Thyroid gland (tissue), 4 donors: Measurements from ENCODE around the gene PPP2R1A. TPM values are rescaled to one million over a fixed set of nuclear protein-coding genes. Genes with fewer than 3 reads are reported as not detected.

Experiments used
- DNase-seq, 2 donors: peaks; one replicate each; pipeline ENCODE4 v3.0.0-alpha.2; 2019
- H3K27ac ChIP-seq, 3 donors: fragments of 200-600 bp; sonication (generic); 1 replicate in 2 of 3; 2 replicates in 1 of 3; pipeline ENCODE4 v1.5.1; 2016 to 2019; ENCODE audit warnings: mild to moderate bottlenecking in 1 of 3, moderate library complexity in 1 of 3
- H3K27me3 ChIP-seq: fragments of 200-600 bp; sonication (generic); one replicate; pipeline ENCODE4 v1.5.1; 2019
- H3K36me3 ChIP-seq, 2 donors: fragments of 200-600 bp; sonication (generic); one replicate each; pipeline ENCODE4 v1.5.1; 2016 to 2019
- H3K4me1 ChIP-seq, 2 donors: fragments of 200-600 bp; sonication (generic); one replicate each; pipeline ENCODE4 v1.5.1; 2017 to 2019
- H3K4me3 ChIP-seq, 3 donors: fragments of 200-600 bp; sonication (generic); replicated peaks in 1 of 3; 1 replicate in 2 of 3; 2 replicates in 1 of 3; pipeline ENCODE4 v1.5.1; 2016; ENCODE audit warnings: mild to moderate bottlenecking in 1 of 3
- H3K9me3 ChIP-seq: fragments of 200-600 bp; sonication (generic); one replicate; pipeline ENCODE4 v1.5.1; 2017
- CTCF ChIP-seq, 6 experiments: fragments of 200-600 bp in 3 of 6; fragments of 450-650 bp in 3 of 6; sonication (generic) in 3 of 6; IDR thresholded peaks; one replicate each; pipeline ENCODE4 v1.5.1; 2016 to 2019; ENCODE audit warnings: antibody characterized with exemption in 6 of 6, mild to moderate bottlenecking in 2 of 6, inconsistent platforms in 1 of 6, moderate library complexity in 1 of 6
- POLR2A ChIP-seq, 2 donors: fragments of 450-650 bp; IDR thresholded peaks; one replicate each; pipeline ENCODE4 v1.6.1; 2017; ENCODE audit warnings: antibody characterized with exemption in 2 of 2, mild to moderate bottlenecking in 2 of 2, moderate library complexity in 1 of 2
- WGBS, 2 donors: methylation state at CpG; one replicate each; pipeline ENCODE4 v1.1.5; 2017; 5-methylcytosine and 5-hydroxymethylcytosine counted together
- intact Hi-C: fragments of 100-400 bp; cut with DNase I; formaldehyde crosslinking; loops from one replicate; pipeline ENCODE4 v1.15.1; 2023
- total RNA-seq, 4 donors: library from RNA; depleted of rRNA; stranded (reverse); fragments of >200 nt; gene quantifications; one replicate each; pipeline ENCODE4 v1.2.3, GENCODE V29; 2016

PPP2R1A gene
- total RNA-seq, 4 donors from 2014 or later = 120 to 272 (median 258) TPM

GRCh38 chr19:52227196-52227940 lies 37.5 kb downstream of the PPP2R1A start:
- DNase-seq = no peak

GRCh38 chr19:52227980-52228379 lies 38.1 kb downstream of the PPP2R1A start:
- Histone ChIP-seq H3K4me1 (no peaks in the 10 kb centered on the region), H3K36me3 (peaks cover 45 to 50% of the 10 kb centered on the region in 2 donors), H3K27me3 (no peaks in the 10 kb centered on the region), H3K9me3 (no peaks in the 10 kb centered on the region), H3K4me3 (no peak overlapping the region), H3K27ac (no peak overlapping the region)
- WGBS, 2 donors = 88 to 90% methylated on average over 5 of the region's 5 CpGs
- TF ChIP-seq CTCF (IDR thresholded peaks at IDR 0.05) (no peak), POLR2A (IDR thresholded peaks at IDR 0.05) (no peak)
- no peak for DNase-seq
- intact Hi-C loops = no loop called here

More at GRCh38 chr19:52227196-52227940, 37.5 kb downstream of the PPP2R1A start:
- H3K27me3 ChIP-seq = no peaks in the 10 kb centered on the region
- no peak overlapping the region for H3K4me3 ChIP-seq
- 83 to 84% methylated on average over 10 of the region's 10 CpGs for WGBS, 2 donors
- intact Hi-C loops = no loop called here
- no peak overlapping the region for H3K27ac ChIP-seq
- no peaks in the 10 kb centered on the region for H3K9me3 ChIP-seq
- no peaks in the 10 kb centered on the region for H3K4me1 ChIP-seq
- H3K36me3 ChIP-seq = peaks cover 51 to 56% of the 10 kb centered on the region in 2 donors
- TF ChIP-seq POLR2A (IDR thresholded peaks at IDR 0.05) (no peak), CTCF (IDR thresholded peaks at IDR 0.05) (no peak)

GRCh38 chr19:52229524-52229923 lies 39.7 kb downstream of the PPP2R1A start:
- 94 to 96% methylated on average over 6 of the region's 6 CpGs for whole genome bisulfite sequencing, 2 donors
- Histone ChIP-seq H3K27me3 (no peaks in the 10 kb centered on the region), H3K4me1 (no peaks in the 10 kb centered on the region), H3K9me3 (no peaks in the 10 kb centered on the region), H3K36me3 (peaks cover 29 to 36% of the 10 kb centered on the region in 2 donors), H3K27ac (no peak overlapping the region), H3K4me3 (no peak overlapping the region)
- DNase-seq = no peak
- no peak for TF ChIP-seq CTCF (IDR thresholded peaks at IDR 0.05)
- no peak for TF ChIP-seq POLR2A (IDR thresholded peaks at IDR 0.05)
- intact Hi-C loops = no loop called here

- Histone ChIP-seq H3K4me1 (no peaks in the 10 kb centered on the region), H3K9me3 (no peaks in the 10 kb centered on the region), H3K36me3 (peaks cover 20 to 32% of the 10 kb centered on the region in 2 donors), H3K27me3 (no peaks in the 10 kb centered on the region), H3K27ac (no peak overlapping the region), H3K4me3 (no peak overlapping the region)
- DNase-seq = no peak
- 92 to 100% methylated on average over 1 of the region's 1 CpG for WGBS, 2 donors
- intact Hi-C loops = no loop called here
- TF ChIP-seq POLR2A (IDR thresholded peaks at IDR 0.05) = no peak
- TF ChIP-seq CTCF (IDR thresholded peaks at IDR 0.05) = no peak
Observed at GRCh38 chr19:52230685-52231084, 40.8 kb downstream of the PPP2R1A start.

GRCh38 chr19:52231154-52231910 lies 41.5 kb downstream of the PPP2R1A start:
- no peaks in the 10 kb centered on the region for H3K4me1 ChIP-seq
- 78 to 85% methylated on average over 3 of the region's 3 CpGs for WGBS, 2 donors
- TF ChIP-seq POLR2A (IDR thresholded peaks at IDR 0.05) (no peak), CTCF (IDR thresholded peaks at IDR 0.05) (no peak)
- peaks cover 14 to 26% of the 10 kb centered on the region in 2 donors for H3K36me3 ChIP-seq
- H3K4me3 ChIP-seq = no peak overlapping the region
- H3K9me3 ChIP-seq = no peaks in the 10 kb centered on the region
- H3K27me3 ChIP-seq = no peaks in the 10 kb centered on the region
- intact Hi-C loops = no loop called here
- H3K27ac ChIP-seq = no peak overlapping the region
- no peak for DNase-seq
